KMS-11 (cell line): Measurements from ENCODE around the gene RAB28.

Experiments
- H2AFZ ChIP-seq: fragments of 200-600 bp; sonication (generic); 2 replicates; pipeline ENCODE4 v1.6.1; 2016; ENCODE audit warnings: antibody characterized with exemption, mixed run types, low read depth
- H3K27ac ChIP-seq: fragments of 200-600 bp; sonication (generic); 2 replicates; pipeline ENCODE4 v1.6.1; 2016; ENCODE audit warnings: mild to moderate bottlenecking, mixed run types
- H3K27me3 ChIP-seq: fragments of 200-600 bp; sonication (generic); 2 replicates; pipeline ENCODE4 v1.6.1; 2017; ENCODE audit warnings: mild to moderate bottlenecking, low read depth, mixed run types, moderate library complexity; ENCODE audit not compliant: insufficient read depth
- H3K36me3 ChIP-seq: fragments of 200-600 bp; sonication (generic); 2 replicates; pipeline ENCODE4 v1.6.1; 2017; ENCODE audit warnings: mild to moderate bottlenecking, mixed run types; ENCODE audit not compliant: insufficient read depth
- H3K4me1 ChIP-seq: fragments of 200-600 bp; sonication (generic); 2 replicates; pipeline ENCODE4 v1.6.1; 2016; ENCODE audit warnings: mild to moderate bottlenecking, low read depth, mixed run types; ENCODE audit not compliant: poor library complexity, severe bottlenecking
- H3K4me2 ChIP-seq: fragments of 200-600 bp; sonication (generic); 2 replicates; pipeline ENCODE4 v1.7.0; 2016; ENCODE audit warnings: mild to moderate bottlenecking, mixed run types
- H3K4me3 ChIP-seq: fragments of 200-600 bp; sonication (generic); IDR thresholded peaks from 2 replicates; pipeline ENCODE4 v1.6.1; 2017; ENCODE audit warnings: low read depth, low read length, mixed read lengths; ENCODE audit not compliant: insufficient read depth
- H3K79me2 ChIP-seq: fragments of 200-600 bp; sonication (generic); 2 replicates; pipeline ENCODE4 v1.6.1; 2016; ENCODE audit warnings: low read depth, mixed run types; ENCODE audit not compliant: insufficient read depth
- H3K9ac ChIP-seq: fragments of 200-600 bp; sonication (generic); 2 replicates; pipeline ENCODE4 v1.6.1; 2016; ENCODE audit warnings: mild to moderate bottlenecking, mixed run types
- H4K20me1 ChIP-seq: fragments of 200-600 bp; sonication (generic); 2 replicates; pipeline ENCODE4 v1.6.1; 2016; ENCODE audit warnings: mild to moderate bottlenecking, mixed run types; ENCODE audit not compliant: insufficient read depth
- CTCF ChIP-seq: fragments of 200-600 bp; sonication (generic); conservative IDR thresholded peaks from 2 replicates; pipeline ENCODE4 v1.6.1; 2017; ENCODE audit warnings: low read depth, mild to moderate bottlenecking, antibody characterized with exemption, low read length, moderate library complexity, mixed read lengths

The RAB28 gene

GRCh38 chr4:13522282-13523104 is 38.4 kb upstream of the RAB28 start:
- H4K20me1 ChIP-seq, result no peaks in the 10 kb centered on the region
- H3K27ac ChIP-seq, result no peak overlapping the region
- H3K79me2 ChIP-seq, result no peaks in the 10 kb centered on the region
- TF ChIP-seq CTCF, result no peak
- no peak overlapping the region for H3K9ac ChIP-seq
- no peak overlapping the region for H2AFZ ChIP-seq
- H3K27me3 ChIP-seq, result no peaks in the 10 kb centered on the region
- H3K4me2 ChIP-seq, result no peak overlapping the region
- no peaks in the 10 kb centered on the region for H3K36me3 ChIP-seq
- no peaks in the 10 kb centered on the region for H3K4me1 ChIP-seq
- no peak overlapping the region for H3K4me3 ChIP-seq

DNA sequence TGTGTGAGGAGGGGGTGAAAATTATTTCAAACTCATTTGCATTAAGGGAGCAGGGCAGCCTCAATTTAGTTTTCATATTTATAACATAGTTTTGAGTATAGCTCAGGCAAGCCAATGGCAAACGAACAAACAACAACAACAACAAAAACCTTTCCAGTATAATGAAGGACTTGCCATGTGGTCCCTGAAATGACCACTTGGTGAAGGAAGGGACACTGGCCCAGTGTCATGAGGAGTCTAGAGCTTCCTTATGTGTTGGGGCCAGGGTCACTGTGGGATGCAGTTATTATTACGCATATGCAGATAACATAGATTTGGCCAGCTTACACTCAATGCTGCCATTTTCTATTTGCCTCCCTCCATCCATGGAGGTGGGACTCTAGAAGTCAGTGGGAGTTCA is 36.9 kb upstream of the RAB28 start:
- H3K4me3 ChIP-seq, result no peak overlapping the region
- H3K9ac ChIP-seq, result no peak overlapping the region
- H3K4me2 ChIP-seq, result no peak overlapping the region
- no peaks in the 10 kb centered on the region for H3K79me2 ChIP-seq
- H3K4me1 ChIP-seq, result no peaks in the 10 kb centered on the region
- H3K36me3 ChIP-seq, result no peaks in the 10 kb centered on the region
- no peaks in the 10 kb centered on the region for H3K27me3 ChIP-seq
- TF ChIP-seq CTCF, result no peak
- H2AFZ ChIP-seq, result no peak overlapping the region
- H4K20me1 ChIP-seq, result no peaks in the 10 kb centered on the region
- no peak overlapping the region for H3K27ac ChIP-seq

GRCh38 chr4:13516315-13516860 is 32.2 kb upstream of the RAB28 start:
- Histone ChIP-seq H3K27ac (no peak overlapping the region), H4K20me1 (no peaks in the 10 kb centered on the region), H3K4me3 (no peak overlapping the region), H3K36me3 (no peaks in the 10 kb centered on the region), H3K4me2 (no peak overlapping the region), H3K27me3 (no peaks in the 10 kb centered on the region), H3K79me2 (no peaks in the 10 kb centered on the region), H3K4me1 (no peaks in the 10 kb centered on the region), H3K9ac (no peak overlapping the region), H2AFZ (no peak overlapping the region)
- no peak for TF ChIP-seq CTCF

GRCh38 chr4:13515268-13515667 is 31.1 kb upstream of the RAB28 start:
- Histone ChIP-seq H3K79me2 (no peaks in the 10 kb centered on the region), H3K4me3 (no peak overlapping the region), H3K4me1 (no peaks in the 10 kb centered on the region), H3K27ac (no peak overlapping the region), H3K4me2 (no peak overlapping the region), H3K9ac (no peak overlapping the region), H3K36me3 (no peaks in the 10 kb centered on the region), H3K27me3 (no peaks in the 10 kb centered on the region), H4K20me1 (no peaks in the 10 kb centered on the region), H2AFZ (no peak overlapping the region)
- TF ChIP-seq CTCF, result no peak
